AG04449 (cell line): ENCODE results near the gene PIK3C2G.

ENCODE experiments used
- CTCF ChIA-PET: fragments of 350-600 bp; formaldehyde crosslinking; extraction: SDS; loops from one replicate; lab custom pipeline; 2021; ENCODE audit warnings: antibody characterized with exemption; lab: Yijun Ruan, JAX
- POLR2A ChIA-PET: fragments of 400-600, 350-600 bp; formaldehyde crosslinking; extraction: SDS; loops from one replicate; lab custom pipeline; 2020; ENCODE audit warnings: antibody characterized with exemption, inconsistent platforms; lab: Yijun Ruan, JAX
- DNase-seq: peaks from one replicate; pipeline ENCODE4 v3.0.0-alpha.2; 2010; ENCODE audit warnings: low read depth, low spot score
- H3K4me3 ChIP-seq: 2 replicates; pipeline ENCODE4 v1.5.1; 2011; ENCODE audit warnings: low read depth, mild to moderate bottlenecking, control low read depth, low read length
- CTCF ChIP-seq: IDR thresholded peaks from one replicate; pipeline ENCODE4 v1.5.1; 2011; ENCODE audit warnings: mild to moderate bottlenecking, moderate library complexity, low read length, control low read depth, inconsistent platforms; ENCODE audit not compliant: insufficient read depth; ENCODE audit errors: missing control alignments

The PIK3C2G gene

GRCh38 chr12:18355429-18355828 is 94.1 kb downstream of the PIK3C2G start:
- CTCF ChIA-PET, result no interaction called here
- DNase-seq, result no peak
- no peak overlapping the region for H3K4me3 ChIP-seq
- POLR2A ChIA-PET, result no interaction called here
- no peak for TF ChIP-seq CTCF

- ChIA-PET POLR2A (no interaction called here), CTCF (no interaction called here)
- no peak for TF ChIP-seq CTCF
- H3K4me3 ChIP-seq, result no peak overlapping the region
- DNase-seq, result no peak
Observed at GRCh38 chr12:18358077-18358476, 96.8 kb downstream of the PIK3C2G start.

- POLR2A ChIA-PET, result no interaction called here
- H3K4me3 ChIP-seq, result no peak overlapping the region
- CTCF ChIA-PET, result no interaction called here
- DNase-seq, result no peak
- no peak for TF ChIP-seq CTCF
Observed at GRCh38 chr12:18358930-18359329, 97.6 kb downstream of the PIK3C2G start.

- TF ChIP-seq CTCF, result no peak
- DNase-seq, result no peak
- no peak overlapping the region for H3K4me3 ChIP-seq
- POLR2A ChIA-PET, result no interaction called here
- CTCF ChIA-PET, result interaction anchor here (1.1 kb wide), 1 partner anchor 12 kb away, joined by 3 read pairs; no protein-coding TSS in a partner anchor
Observed at GRCh38 chr12:18361433-18361832, 100.1 kb downstream of the PIK3C2G start.

- ChIA-PET CTCF (interaction anchor here (0.9 kb wide), 1 partner anchor 94 kb away, joined by 3 read pairs; no protein-coding TSS in a partner anchor), POLR2A (no interaction called here)
- DNase-seq, result no peak
Observed at GRCh38 chr12:18363321-18363720, 102.0 kb downstream of the PIK3C2G start.

GRCh38 chr12:18368594-18368993 is 107.3 kb downstream of the PIK3C2G start:
- ChIA-PET POLR2A (no interaction called here), CTCF (no interaction called here)
- no peak for TF ChIP-seq CTCF
- H3K4me3 ChIP-seq, result no peak overlapping the region
- no peak for DNase-seq

More at GRCh38 chr12:18363321-18363720, 102.0 kb downstream of the PIK3C2G start:
- H3K4me3 ChIP-seq, result no peak overlapping the region
- no peak for TF ChIP-seq CTCF
